PFSK-1 (cell line): ENCODE results near the gene FBXO47.

Experiments used
- FOXP2 ChIP-seq: optimal IDR thresholded peaks from 2 replicates; pipeline ENCODE3; 2011; ENCODE audit warnings: borderline replicate concordance, control low read depth, inconsistent platforms; ENCODE audit not compliant: insufficient read depth; ENCODE audit errors: extremely low read length, extremely low read depth
- POLR2AphosphoS5 ChIP-seq: IDR thresholded peaks from 2 replicates; pipeline ENCODE4 v1.6.1; 2012; ENCODE audit warnings: low read depth, mild to moderate bottlenecking, control low read depth, low read length, moderate library complexity
- SIN3A ChIP-seq: IDR thresholded peaks from 2 replicates; pipeline ENCODE4 v1.6.1; 2012; ENCODE audit warnings: mild to moderate bottlenecking, low read length, moderate library complexity, borderline replicate concordance; ENCODE audit not compliant: insufficient read depth
- TAF1 ChIP-seq: IDR thresholded peaks from 2 replicates; pipeline ENCODE4 v1.6.1; 2012; ENCODE audit warnings: low read length, control low read depth, borderline replicate concordance; ENCODE audit not compliant: insufficient read depth
- TF ChIP-seq, protein P1 (sequence below), 2 experiments: IDR thresholded peaks; 2 replicates each; pipeline versions ENCODE4 v1.6.1 to v1.8.0; 2011 to 2012; ENCODE audit warnings: low read depth in 2 of 2, low read length in 2 of 2, control low read depth in 1 of 2, inconsistent platforms in 1 of 2, mild to moderate bottlenecking in 1 of 2, moderate library complexity in 1 of 2; ENCODE audit not compliant: insufficient read depth in 1 of 2

The FBXO47 gene

DNA sequence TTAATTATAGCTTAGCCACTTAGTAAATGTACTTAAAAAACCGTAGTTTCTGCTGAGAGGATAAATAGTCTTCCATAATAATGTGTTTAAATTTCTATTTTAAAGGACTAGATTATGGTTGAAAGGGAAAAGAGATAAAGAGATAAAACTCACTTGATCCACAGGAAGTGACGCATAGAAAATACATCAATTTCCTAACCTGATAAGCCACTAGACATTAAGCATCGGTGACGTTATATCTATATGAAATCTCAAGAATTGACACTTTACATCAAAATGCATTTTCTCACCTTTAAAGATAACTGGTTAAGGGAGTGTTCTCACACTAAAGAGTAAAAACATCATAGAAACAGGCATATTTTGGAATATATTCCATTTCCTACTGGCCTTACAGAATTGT, 5.8 kb downstream of the FBXO47 start:
- no peak for TF ChIP-seq POLR2AphosphoS5
- TF ChIP-seq, protein P1, sequence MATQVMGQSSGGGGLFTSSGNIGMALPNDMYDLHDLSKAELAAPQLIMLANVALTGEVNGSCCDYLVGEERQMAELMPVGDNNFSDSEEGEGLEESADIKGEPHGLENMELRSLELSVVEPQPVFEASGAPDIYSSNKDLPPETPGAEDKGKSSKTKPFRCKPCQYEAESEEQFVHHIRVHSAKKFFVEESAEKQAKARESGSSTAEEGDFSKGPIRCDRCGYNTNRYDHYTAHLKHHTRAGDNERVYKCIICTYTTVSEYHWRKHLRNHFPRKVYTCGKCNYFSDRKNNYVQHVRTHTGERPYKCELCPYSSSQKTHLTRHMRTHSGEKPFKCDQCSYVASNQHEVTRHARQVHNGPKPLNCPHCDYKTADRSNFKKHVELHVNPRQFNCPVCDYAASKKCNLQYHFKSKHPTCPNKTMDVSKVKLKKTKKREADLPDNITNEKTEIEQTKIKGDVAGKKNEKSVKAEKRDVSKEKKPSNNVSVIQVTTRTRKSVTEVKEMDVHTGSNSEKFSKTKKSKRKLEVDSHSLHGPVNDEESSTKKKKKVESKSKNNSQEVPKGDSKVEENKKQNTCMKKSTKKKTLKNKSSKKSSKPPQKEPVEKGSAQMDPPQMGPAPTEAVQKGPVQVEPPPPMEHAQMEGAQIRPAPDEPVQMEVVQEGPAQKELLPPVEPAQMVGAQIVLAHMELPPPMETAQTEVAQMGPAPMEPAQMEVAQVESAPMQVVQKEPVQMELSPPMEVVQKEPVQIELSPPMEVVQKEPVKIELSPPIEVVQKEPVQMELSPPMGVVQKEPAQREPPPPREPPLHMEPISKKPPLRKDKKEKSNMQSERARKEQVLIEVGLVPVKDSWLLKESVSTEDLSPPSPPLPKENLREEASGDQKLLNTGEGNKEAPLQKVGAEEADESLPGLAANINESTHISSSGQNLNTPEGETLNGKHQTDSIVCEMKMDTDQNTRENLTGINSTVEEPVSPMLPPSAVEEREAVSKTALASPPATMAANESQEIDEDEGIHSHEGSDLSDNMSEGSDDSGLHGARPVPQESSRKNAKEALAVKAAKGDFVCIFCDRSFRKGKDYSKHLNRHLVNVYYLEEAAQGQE (IDR thresholded peaks at IDR 0.05; ENCODE audit: insufficient read depth in 1 of 2, low read depth in 2 of 2, low read length in 2 of 2), result no peak
- TF ChIP-seq TAF1, result no peak
- no peak for TF ChIP-seq SIN3A
- TF ChIP-seq FOXP2, result no peak

DNA sequence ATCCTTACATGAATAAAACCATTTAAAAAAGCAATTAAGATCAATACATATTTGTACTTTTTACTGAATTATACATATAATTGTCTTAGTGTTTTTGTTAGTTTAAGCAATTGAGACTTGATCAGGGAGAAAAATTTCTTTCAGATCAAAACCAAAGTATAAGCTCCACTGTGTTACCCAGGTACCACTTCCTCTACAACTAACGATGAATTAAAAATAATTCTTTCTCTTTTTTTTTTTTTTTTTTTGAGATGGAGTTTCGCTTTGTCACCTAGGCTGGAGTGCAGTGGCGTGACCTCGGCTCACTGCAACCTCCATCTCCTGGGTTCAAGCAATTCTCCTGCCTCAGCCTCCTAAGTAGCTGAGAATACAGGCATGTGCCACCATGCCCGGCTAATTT, 6.8 kb downstream of the FBXO47 start:
- TF ChIP-seq, protein P1 (IDR thresholded peaks at IDR 0.05; ENCODE audit: insufficient read depth in 1 of 2, low read depth in 2 of 2, low read length in 2 of 2), result no peak
- TF ChIP-seq TAF1 (no peak), FOXP2 (no peak), SIN3A (no peak), POLR2AphosphoS5 (no peak)

DNA sequence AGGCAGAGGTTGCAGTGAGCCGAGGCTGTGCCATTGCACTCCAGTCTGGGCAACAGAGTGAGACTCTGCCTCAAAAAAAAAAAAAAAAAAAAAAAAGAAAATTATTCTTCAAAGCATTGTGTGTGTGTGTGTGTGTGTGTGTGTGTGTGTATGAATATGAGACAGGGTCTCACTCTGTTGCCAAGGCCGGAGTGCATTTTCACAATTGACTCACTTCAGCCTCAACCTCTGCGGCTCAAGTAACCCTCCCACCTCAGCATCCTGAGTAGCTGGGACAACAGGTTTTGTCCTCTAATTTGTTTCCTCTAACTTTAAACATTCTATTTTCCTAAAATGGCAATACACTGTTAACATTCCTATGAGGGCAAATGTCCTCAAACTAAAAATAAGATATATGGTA, 7.7 kb downstream of the FBXO47 start:
- TF ChIP-seq POLR2AphosphoS5 (no peak), TAF1 (no peak)
- TF ChIP-seq, protein P1 (IDR thresholded peaks at IDR 0.05; ENCODE audit: insufficient read depth in 1 of 2, low read depth in 2 of 2, low read length in 2 of 2), result no peak

DNA sequence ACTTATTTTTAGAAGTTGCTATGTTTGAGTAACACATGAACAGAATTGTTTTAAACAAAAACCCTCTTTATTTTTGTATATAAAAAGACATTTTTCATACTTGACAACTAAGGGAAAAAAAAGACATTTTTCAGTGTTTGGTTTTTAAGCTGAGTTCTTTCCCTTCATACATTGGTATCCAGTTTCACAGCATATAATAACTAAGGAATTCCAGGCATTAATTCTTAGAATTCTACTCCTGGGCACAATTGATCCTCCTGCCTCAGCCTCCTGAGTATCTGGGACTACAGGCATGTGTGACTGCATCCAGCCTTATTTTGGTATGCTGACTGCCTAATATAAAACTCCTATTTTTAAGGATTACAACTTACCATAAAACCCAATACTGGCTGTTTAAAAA, 8.4 kb downstream of the FBXO47 start:
- TF ChIP-seq TAF1 (no peak), SIN3A (no peak), POLR2AphosphoS5 (no peak), FOXP2 (no peak)
- TF ChIP-seq, protein P1 (IDR thresholded peaks at IDR 0.05; ENCODE audit: insufficient read depth in 1 of 2, low read depth in 2 of 2, low read length in 2 of 2), result no peak

DNA sequence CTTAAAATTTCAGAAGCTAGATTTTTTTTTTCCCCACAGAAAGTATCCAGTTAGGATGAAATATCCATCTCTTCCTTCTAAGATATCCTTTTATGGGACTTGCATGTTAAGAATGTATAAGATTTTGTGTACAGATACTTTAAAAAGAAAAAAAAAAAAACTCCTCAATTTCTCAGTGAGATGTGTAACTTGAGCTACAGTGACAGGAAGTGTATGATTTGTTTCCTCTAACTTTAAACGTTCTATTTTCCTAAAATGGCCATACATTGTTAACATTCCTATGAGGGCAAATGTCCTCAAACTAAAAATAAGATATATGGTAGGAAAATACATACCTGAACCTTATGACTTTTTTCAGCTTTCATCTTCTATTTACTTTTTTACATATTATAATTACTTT, 8.9 kb downstream of the FBXO47 start:
- TF ChIP-seq SIN3A, result no peak
- TF ChIP-seq FOXP2, result no peak
- TF ChIP-seq, protein P1 (IDR thresholded peaks at IDR 0.05; ENCODE audit: insufficient read depth in 1 of 2, low read depth in 2 of 2, low read length in 2 of 2), result no peak
- no peak for TF ChIP-seq TAF1
- TF ChIP-seq POLR2AphosphoS5, result no peak
